Vagina (tissue), 2 donors: Measurements from ENCODE around the gene SCUBE1.

Experiments
- CTCF ChIP-seq, 3 experiments: fragments of 450-650 bp in 2 of 3; fragments of 200-600 bp in 1 of 3; sonication (generic) in 1 of 3; IDR thresholded peaks; one replicate each; pipeline ENCODE4 v1.5.1; 2017 to 2019; ENCODE audit warnings: antibody characterized with exemption in 3 of 3, mild to moderate bottlenecking in 2 of 3, moderate library complexity in 2 of 3
- POLR2A ChIP-seq, 2 donors: fragments of 450-650 bp; IDR thresholded peaks; one replicate each; pipeline ENCODE4 v1.6.1; 2017; ENCODE audit warnings: antibody characterized with exemption in 2 of 2, mild to moderate bottlenecking in 2 of 2, moderate library complexity in 2 of 2

- TF ChIP-seq POLR2A (IDR thresholded peaks at IDR 0.05): no peak
- no peak for TF ChIP-seq CTCF (IDR thresholded peaks at IDR 0.05)
These were observed 34.9 kb upstream of the SCUBE1 start for GRCh38 chr22:43377896-43378704.
